Panc1 (cell line): ENCODE measurements around the gene TMEFF1. TPM values are rescaled to one million over a fixed set of nuclear protein-coding genes. Genes with fewer than 3 reads are reported as not detected.

Experiments
- ATAC-seq: fragments of 200-7000 bp; cut with Tn5 transposase; 2 replicates; pipeline ENCODE4 v1.9.1; 2020; ENCODE audit warnings: mild to moderate bottlenecking, moderate library complexity
- BruUV-seq: library from RNA; stranded (reverse); fragments of 400-500 nt; replicated peaks from 2 replicates; lab custom pipeline; 2021; lab: Mats Ljungman, UMichigan
- CTCF ChIA-PET: fragments of 300-600 bp; sonication (Branson Sonifier 250); formaldehyde crosslinking; loops from one replicate; lab custom pipeline; 2022; ENCODE audit warnings: antibody characterized with exemption; lab: Charles Lee
- POLR2A ChIA-PET: fragments of 300-600 bp; sonication (Branson Sonifier 250); formaldehyde crosslinking; loops from one replicate; lab custom pipeline; 2022; ENCODE audit warnings: antibody characterized with exemption; lab: Charles Lee
- DNase-seq: peaks from one replicate; pipeline ENCODE4 v3.0.0-alpha.2; 2010; ENCODE audit warnings: low read depth, low spot score
- H3K27ac ChIP-seq: 2 replicates; pipeline ENCODE4 v1.5.1; 2011; ENCODE audit warnings: mild to moderate bottlenecking, low read length, inconsistent platforms
- H3K27me3 ChIP-seq: fragments of 200-500 bp; sonication (Bioruptor generic); 2 replicates; pipeline ENCODE4 v1.6.0; 2014; ENCODE audit warnings: low read length, inconsistent platforms; ENCODE audit not compliant: control insufficient read depth, insufficient read depth
- H3K36me3 ChIP-seq: fragments of 200-500 bp; sonication (Bioruptor generic); 2 replicates; pipeline ENCODE4 v1.5.1; 2014; ENCODE audit warnings: inconsistent platforms, mild to moderate bottlenecking, low read length, moderate library complexity; ENCODE audit not compliant: control insufficient read depth, insufficient read depth
- H3K4me1 ChIP-seq: 2 replicates; pipeline ENCODE4 v1.5.1; 2011; ENCODE audit warnings: inconsistent platforms, mild to moderate bottlenecking, low read length, moderate library complexity; ENCODE audit not compliant: control insufficient read depth, insufficient read depth
- H3K4me3 ChIP-seq, 2 experiments: 2 replicates each; pipeline ENCODE4 v1.5.1; 2011 to 2012; ENCODE audit warnings: low read depth in 2 of 2, low read length in 2 of 2, mild to moderate bottlenecking in 2 of 2, inconsistent platforms in 1 of 2, moderate library complexity in 1 of 2
- H3K9me3 ChIP-seq: fragments of 200-500 bp; sonication (Bioruptor generic); 2 replicates; pipeline ENCODE4 v1.5.1; 2014; ENCODE audit warnings: low read depth, mild to moderate bottlenecking, inconsistent platforms, low read length, moderate library complexity; ENCODE audit not compliant: control insufficient read depth, insufficient read depth
- POLR2AphosphoS5 ChIP-seq: IDR thresholded peaks from 2 replicates; pipeline ENCODE4 v1.6.1; 2012; ENCODE audit warnings: mild to moderate bottlenecking, low read depth, low read length, moderate library complexity
- REST ChIP-seq, 2 experiments: IDR thresholded peaks; 2 replicates each; pipeline ENCODE4 v1.6.1; 2011 to 2012; ENCODE audit warnings: low read depth in 2 of 2, control low read depth in 1 of 2, low read length in 1 of 2, mild to moderate bottlenecking in 1 of 2, moderate library complexity in 1 of 2; ENCODE audit not compliant: insufficient read depth in 1 of 2
- SIN3A ChIP-seq: IDR thresholded peaks from 2 replicates; pipeline ENCODE4 v1.6.1; 2012; ENCODE audit warnings: low read depth, mild to moderate bottlenecking, low read length, moderate library complexity, borderline replicate concordance; ENCODE audit not compliant: insufficient read depth
- TCF7L2 ChIP-seq: IDR thresholded peaks from 2 replicates; pipeline ENCODE4 v1.6.1; 2011; ENCODE audit warnings: mild to moderate bottlenecking, low read depth, low read length, inconsistent platforms
- in situ Hi-C: cut with HindIII; loops from 2 replicates; pipeline ENCODE4 v1.10.0; 2016; ENCODE audit warnings: low sequenced_read_pairs, low pct_unique_long_range_greater_than_20kb
- intact Hi-C: fragments of 100-400 bp; cut with micrococcal nuclease; formaldehyde crosslinking; loops from one replicate; pipeline ENCODE4 v1.10.0; 2022; ENCODE audit not compliant: unreplicated experiment
- total RNA-seq: library from RNA; stranded (reverse); gene quantifications from one replicate; pipeline ENCODE4 v1.2.1, GENCODE V29; 2021; ENCODE audit not compliant: unreplicated experiment
- TF ChIP-seq, protein P1 (sequence below): fragments of 450-650 bp; IDR thresholded peaks from 2 replicates; pipeline ENCODE4 v1.5.1; 2017; ENCODE audit warnings: mild to moderate bottlenecking

TMEFF1 gene
- total RNA-seq, 1 experiment from 2014 or later, result 2.2 TPM

GRCh38 chr9:100457517-100457916 is 15.4 kb upstream of the TMEFF1 start:
- Histone ChIP-seq H3K9me3 (no peaks in the 10 kb centered on the region), H3K27me3 (no peaks in the 10 kb centered on the region), H3K27ac (no peak overlapping the region), H3K4me1 (no peaks in the 10 kb centered on the region), H3K4me3 (no peak overlapping the region), H3K36me3 (no peaks in the 10 kb centered on the region)
- POLR2A ChIA-PET, result no interaction called here
- intact Hi-C loops, result no loop called here
- in situ Hi-C loops, result no loop called here
- no peak for TF ChIP-seq SIN3A
- no TSS peak for BruUV-seq
- CTCF ChIA-PET, result no interaction called here
- DNase-seq (no peak), ATAC-seq (no peak)

DNA sequence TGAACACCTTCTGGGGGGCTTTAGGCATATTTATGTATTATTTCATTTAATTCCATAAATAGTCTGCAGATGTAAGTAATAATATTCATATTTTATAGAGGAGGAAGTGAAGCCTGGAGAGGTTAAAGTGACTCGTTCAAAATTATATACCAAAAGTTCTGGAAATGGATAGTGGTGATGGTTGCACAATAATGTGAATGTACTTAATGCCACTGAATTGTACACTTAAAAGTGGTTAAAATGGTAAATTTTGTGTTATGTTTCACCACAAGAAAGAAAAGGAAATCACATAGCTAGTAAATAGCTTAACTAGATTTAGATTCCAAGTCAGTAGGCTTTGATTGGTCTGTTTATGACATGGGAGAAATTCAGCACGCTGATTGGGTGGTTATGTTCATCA is 13.0 kb upstream of the TMEFF1 start:
- BruUV-seq, result no TSS peak
- H3K36me3 ChIP-seq, result no peaks in the 10 kb centered on the region
- DNase-seq, result no peak
- H3K4me3 ChIP-seq, result no peak overlapping the region
- intact Hi-C loops (no loop called here), in situ Hi-C loops (no loop called here)
- H3K4me1 ChIP-seq, result no peaks in the 10 kb centered on the region
- TF ChIP-seq TCF7L2 (no peak), SIN3A (no peak), POLR2AphosphoS5 (no peak), REST (IDR thresholded peaks at IDR 0.05; ENCODE audit: insufficient read depth in 1 of 2, low read depth in 2 of 2, low read length in 1 of 2) (no peak)
- TF ChIP-seq, protein P1, sequence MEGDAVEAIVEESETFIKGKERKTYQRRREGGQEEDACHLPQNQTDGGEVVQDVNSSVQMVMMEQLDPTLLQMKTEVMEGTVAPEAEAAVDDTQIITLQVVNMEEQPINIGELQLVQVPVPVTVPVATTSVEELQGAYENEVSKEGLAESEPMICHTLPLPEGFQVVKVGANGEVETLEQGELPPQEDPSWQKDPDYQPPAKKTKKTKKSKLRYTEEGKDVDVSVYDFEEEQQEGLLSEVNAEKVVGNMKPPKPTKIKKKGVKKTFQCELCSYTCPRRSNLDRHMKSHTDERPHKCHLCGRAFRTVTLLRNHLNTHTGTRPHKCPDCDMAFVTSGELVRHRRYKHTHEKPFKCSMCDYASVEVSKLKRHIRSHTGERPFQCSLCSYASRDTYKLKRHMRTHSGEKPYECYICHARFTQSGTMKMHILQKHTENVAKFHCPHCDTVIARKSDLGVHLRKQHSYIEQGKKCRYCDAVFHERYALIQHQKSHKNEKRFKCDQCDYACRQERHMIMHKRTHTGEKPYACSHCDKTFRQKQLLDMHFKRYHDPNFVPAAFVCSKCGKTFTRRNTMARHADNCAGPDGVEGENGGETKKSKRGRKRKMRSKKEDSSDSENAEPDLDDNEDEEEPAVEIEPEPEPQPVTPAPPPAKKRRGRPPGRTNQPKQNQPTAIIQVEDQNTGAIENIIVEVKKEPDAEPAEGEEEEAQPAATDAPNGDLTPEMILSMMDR, result no peak
- no peaks in the 10 kb centered on the region for H3K27me3 ChIP-seq
- H3K9me3 ChIP-seq, result no peaks in the 10 kb centered on the region
- CTCF ChIA-PET, result no interaction called here
- POLR2A ChIA-PET, result no interaction called here
- no peak overlapping the region for H3K27ac ChIP-seq
- ATAC-seq, result no peak

DNA sequence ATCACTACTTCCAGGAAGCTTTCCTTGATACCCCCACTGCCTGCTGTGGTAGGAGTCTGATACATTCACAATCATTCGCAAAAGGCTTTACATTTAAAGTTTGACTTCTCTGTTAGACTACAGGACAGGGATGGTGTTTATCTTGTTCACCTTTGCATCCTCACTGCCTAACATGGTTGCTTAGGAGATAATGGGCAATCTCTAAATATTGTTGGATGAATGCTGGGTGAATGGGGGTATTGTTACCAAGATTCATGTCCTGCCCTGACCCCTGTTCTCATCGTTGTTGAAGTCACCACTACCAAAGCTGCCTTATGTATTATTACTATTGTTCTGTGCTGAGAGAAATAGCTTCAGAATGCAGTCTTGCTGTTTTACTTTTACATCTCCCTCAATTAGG is 7.7 kb upstream of the TMEFF1 start:
- POLR2A ChIA-PET, result no interaction called here
- DNase-seq (no peak), ATAC-seq (no peak)
- Histone ChIP-seq H3K27me3 (no peaks in the 10 kb centered on the region), H3K27ac (no peak overlapping the region), H3K36me3 (no peaks in the 10 kb centered on the region), H3K4me1 (no peaks in the 10 kb centered on the region), H3K4me3 (no peak overlapping the region), H3K9me3 (no peaks in the 10 kb centered on the region)
- in situ Hi-C loops (no loop called here), intact Hi-C loops (no loop called here)
- TF ChIP-seq REST (IDR thresholded peaks at IDR 0.05; ENCODE audit: insufficient read depth in 1 of 2, low read depth in 2 of 2, low read length in 1 of 2), result no peak
- no peak for TF ChIP-seq SIN3A
- no peak for TF ChIP-seq POLR2AphosphoS5
- TF ChIP-seq TCF7L2, result no peak
- TF ChIP-seq, protein P1, result no peak
- BruUV-seq, result no TSS peak
- CTCF ChIA-PET, result no interaction called here
